ENCODE data around the gene CTAGE6.
"Not testable (repeated sequence)": the region's sequence is repeated elsewhere in the genome, so short reads cannot be mapped to it uniquely, and the experiment has no call there.

DNA sequence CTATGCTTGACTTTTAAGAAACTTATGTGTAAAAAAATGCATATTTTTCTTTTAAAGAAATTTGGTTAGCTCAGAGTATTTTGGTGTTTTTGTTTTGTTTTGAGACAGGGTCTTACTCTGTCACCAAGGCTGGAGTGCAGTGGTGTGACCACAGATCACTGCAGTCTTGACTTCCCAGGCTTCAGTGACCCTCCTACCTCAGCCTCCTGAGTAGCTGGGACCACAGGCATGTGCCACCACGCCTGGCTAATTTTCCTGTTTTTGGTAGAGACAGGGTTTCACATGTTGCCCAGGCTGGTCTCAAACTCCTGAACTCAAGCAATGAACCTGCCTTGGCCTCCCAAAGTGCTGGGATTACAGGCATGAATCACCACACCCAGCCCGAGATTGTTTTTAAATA, 10.0 kb upstream of the CTAGE6 start:
- TF ChIP-seq, protein P1, sequence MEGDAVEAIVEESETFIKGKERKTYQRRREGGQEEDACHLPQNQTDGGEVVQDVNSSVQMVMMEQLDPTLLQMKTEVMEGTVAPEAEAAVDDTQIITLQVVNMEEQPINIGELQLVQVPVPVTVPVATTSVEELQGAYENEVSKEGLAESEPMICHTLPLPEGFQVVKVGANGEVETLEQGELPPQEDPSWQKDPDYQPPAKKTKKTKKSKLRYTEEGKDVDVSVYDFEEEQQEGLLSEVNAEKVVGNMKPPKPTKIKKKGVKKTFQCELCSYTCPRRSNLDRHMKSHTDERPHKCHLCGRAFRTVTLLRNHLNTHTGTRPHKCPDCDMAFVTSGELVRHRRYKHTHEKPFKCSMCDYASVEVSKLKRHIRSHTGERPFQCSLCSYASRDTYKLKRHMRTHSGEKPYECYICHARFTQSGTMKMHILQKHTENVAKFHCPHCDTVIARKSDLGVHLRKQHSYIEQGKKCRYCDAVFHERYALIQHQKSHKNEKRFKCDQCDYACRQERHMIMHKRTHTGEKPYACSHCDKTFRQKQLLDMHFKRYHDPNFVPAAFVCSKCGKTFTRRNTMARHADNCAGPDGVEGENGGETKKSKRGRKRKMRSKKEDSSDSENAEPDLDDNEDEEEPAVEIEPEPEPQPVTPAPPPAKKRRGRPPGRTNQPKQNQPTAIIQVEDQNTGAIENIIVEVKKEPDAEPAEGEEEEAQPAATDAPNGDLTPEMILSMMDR (IDR thresholded peaks at IDR 0.05; ENCODE audit: low read length) = not testable (repeated sequence)
- not testable (repeated sequence) for TF ChIP-seq EZH2phosphoT487 (IDR thresholded peaks at IDR 0.05; ENCODE audit: low read length); EZH2 (optimal IDR thresholded peaks at IDR 0.05; ENCODE audit: low read depth, low read length)

Measured in MM.1S (cell line).